ENCODE measurements around the gene GGT1.

GGT1 gene

DNA sequence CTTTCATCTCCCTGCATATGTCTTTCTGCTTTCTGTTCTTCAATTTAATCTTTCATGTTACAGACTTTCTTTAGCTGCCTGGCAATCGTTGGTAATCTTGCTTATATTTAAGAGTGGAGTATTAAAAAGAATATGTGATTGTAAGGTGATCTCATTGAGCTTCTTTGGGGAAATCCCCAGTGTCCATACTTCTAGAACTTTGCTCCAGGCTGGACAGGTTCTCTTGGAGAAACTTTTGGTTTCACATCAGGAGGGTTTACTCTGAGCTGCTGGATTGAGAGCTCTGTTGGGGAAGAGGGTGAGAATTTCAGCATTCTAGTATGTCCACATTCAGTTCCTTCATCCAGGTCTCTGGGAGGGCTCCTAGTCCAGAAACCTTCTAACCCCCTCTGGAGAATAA is 26.2 kb upstream of the GGT1 start:
- no peak for DNase-seq (ENCODE audit: low spot score)
- Histone ChIP-seq H3K4me1 (ENCODE audit: control insufficient read depth in 2 of 2, insufficient read depth in 1 of 2, low read depth in 1 of 2, low read length in 2 of 2) (no peaks in the 10 kb centered on the region), H2AK5ac (ENCODE audit: low read depth, low read length) (no peak overlapping the region), H3K4me3 (ENCODE audit: low read length in 2 of 2) (no peak overlapping the region), H3K9me3 (replicated peaks in 1 of 2; ENCODE audit: control insufficient read depth in 2 of 2, insufficient read depth in 1 of 2, low read depth in 1 of 2, low read length in 2 of 2) (no peaks in the 10 kb centered on the region), H3K79me1 (ENCODE audit: low read depth, low read length) (no peaks in the 10 kb centered on the region), H4K8ac (ENCODE audit: low read depth, low read length) (no peak overlapping the region), H3K4me2 (ENCODE audit: insufficient read depth, low read length, poor library complexity, severe bottlenecking) (no peak overlapping the region), H2AFZ (ENCODE audit: low read length) (no peak overlapping the region), H3K9ac (ENCODE audit: low read depth, low read length, poor library complexity) (no peak overlapping the region), H3K14ac (ENCODE audit: low read length) (no peak overlapping the region), H2BK15ac (ENCODE audit: low read length) (no peak overlapping the region), H2BK12ac (ENCODE audit: low read length) (no peak overlapping the region), H2BK120ac (ENCODE audit: low read depth, low read length) (no peak overlapping the region), H3K4ac (ENCODE audit: low read length) (no peak overlapping the region), H3K27ac (replicated peaks; ENCODE audit: low read length) (no peak overlapping the region), H3K27me3 (ENCODE audit: control insufficient read depth in 3 of 3, insufficient read depth in 3 of 3, low read depth in 1 of 3, low read length in 3 of 3) (no peaks in the 10 kb centered on the region), H3K23ac (ENCODE audit: low read depth, low read length, poor library complexity) (no peak overlapping the region), H4K91ac (ENCODE audit: low read depth, low read length, poor library complexity) (no peak overlapping the region), H2BK5ac (ENCODE audit: low read length) (no peak overlapping the region), H3K36me3 (replicated peaks in 1 of 2; ENCODE audit: control insufficient read depth in 2 of 2, insufficient read depth in 2 of 2, low read length in 2 of 2) (peaks cover 14 to 58% of the 10 kb centered on the region in 2 donors), H3K18ac (ENCODE audit: low read length) (no peak overlapping the region)
- WGBS, 2 donors (ENCODE audit: extremely low coverage in 2 of 2, insufficient read length in 2 of 2, insufficient replicate concordance in 1 of 2): no CpG with 5 or more reads among the region's 1 CpG

DNA sequence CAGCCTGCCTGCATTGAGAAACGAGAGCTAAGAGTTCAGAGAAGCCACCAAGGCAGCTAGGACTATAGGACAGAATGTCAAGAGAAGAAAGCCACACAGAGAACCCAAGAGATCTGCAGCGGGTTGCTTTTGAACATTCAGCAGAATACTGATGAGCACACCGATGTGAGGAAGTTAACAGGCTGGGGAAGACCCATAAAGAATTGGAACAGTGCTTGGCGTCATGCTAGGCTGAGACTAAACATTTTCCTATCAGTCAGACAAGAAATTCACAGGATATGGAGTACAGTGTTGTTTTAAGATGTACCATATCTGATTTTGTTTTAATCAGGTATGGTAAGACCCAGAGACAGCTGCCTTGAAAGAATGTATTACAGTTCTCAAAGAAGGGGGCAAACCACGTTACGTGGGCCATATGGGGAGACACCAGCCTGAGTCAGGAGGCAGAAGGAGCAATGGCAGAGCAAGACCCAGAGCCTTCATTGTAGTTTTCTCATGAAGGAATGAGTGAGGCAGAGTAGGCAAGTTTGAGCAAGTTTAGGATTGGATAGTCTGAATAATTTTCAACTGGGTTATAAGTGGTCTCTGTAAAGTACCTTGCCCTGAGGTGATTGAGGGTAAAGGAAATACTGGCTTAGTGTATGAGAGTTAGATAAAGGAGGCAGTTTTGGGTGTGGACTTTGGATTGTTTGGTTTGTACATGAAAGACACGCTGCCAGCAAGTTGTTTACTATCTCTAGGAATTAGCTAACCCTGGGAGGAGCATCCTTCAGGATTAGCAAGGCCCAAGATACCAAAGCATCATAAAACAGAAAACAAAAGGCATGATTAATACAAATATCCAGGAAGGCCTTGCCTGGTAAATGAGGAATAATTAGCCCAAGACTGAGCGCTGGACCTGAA is 24.4 kb upstream of the GGT1 start:
- Histone ChIP-seq H2AK5ac (ENCODE audit: low read depth, low read length) (no peak overlapping the region), H3K4me3 (ENCODE audit: low read length in 2 of 2) (no peak overlapping the region), H3K4me2 (ENCODE audit: insufficient read depth, low read length, poor library complexity, severe bottlenecking) (no peak overlapping the region), H2AFZ (ENCODE audit: low read length) (no peak overlapping the region), H3K9me3 (replicated peaks in 1 of 2; ENCODE audit: control insufficient read depth in 2 of 2, insufficient read depth in 1 of 2, low read depth in 1 of 2, low read length in 2 of 2) (no peaks in the 10 kb centered on the region), H2BK120ac (ENCODE audit: low read depth, low read length) (no peak overlapping the region), H3K4me1 (ENCODE audit: control insufficient read depth in 2 of 2, insufficient read depth in 1 of 2, low read depth in 1 of 2, low read length in 2 of 2) (no peaks in the 10 kb centered on the region), H4K8ac (ENCODE audit: low read depth, low read length) (no peak overlapping the region), H3K18ac (ENCODE audit: low read length) (no peak overlapping the region), H3K4ac (ENCODE audit: low read length) (no peak overlapping the region), H2BK15ac (ENCODE audit: low read length) (no peak overlapping the region), H3K79me1 (ENCODE audit: low read depth, low read length) (no peaks in the 10 kb centered on the region), H3K14ac (ENCODE audit: low read length) (no peak overlapping the region), H3K9ac (ENCODE audit: low read depth, low read length, poor library complexity) (no peak overlapping the region), H3K36me3 (replicated peaks in 1 of 2; ENCODE audit: control insufficient read depth in 2 of 2, insufficient read depth in 2 of 2, low read length in 2 of 2) (peaks cover 3 to 40% of the 10 kb centered on the region in 2 donors), H2BK12ac (ENCODE audit: low read length) (no peak overlapping the region), H3K27ac (replicated peaks; ENCODE audit: low read length) (no peak overlapping the region), H3K27me3 (ENCODE audit: control insufficient read depth in 3 of 3, insufficient read depth in 3 of 3, low read depth in 1 of 3, low read length in 3 of 3) (no peaks in the 10 kb centered on the region), H2BK5ac (ENCODE audit: low read length) (no peak overlapping the region), H4K91ac (ENCODE audit: low read depth, low read length, poor library complexity) (no peak overlapping the region), H3K23ac (ENCODE audit: low read depth, low read length, poor library complexity) (no peak overlapping the region)
- WGBS, 2 donors (ENCODE audit: extremely low coverage in 2 of 2, insufficient read length in 2 of 2, insufficient replicate concordance in 1 of 2): no CpG with 5 or more reads among the region's 8 CpGs
- DNase-seq (ENCODE audit: low spot score): no peak

DNA sequence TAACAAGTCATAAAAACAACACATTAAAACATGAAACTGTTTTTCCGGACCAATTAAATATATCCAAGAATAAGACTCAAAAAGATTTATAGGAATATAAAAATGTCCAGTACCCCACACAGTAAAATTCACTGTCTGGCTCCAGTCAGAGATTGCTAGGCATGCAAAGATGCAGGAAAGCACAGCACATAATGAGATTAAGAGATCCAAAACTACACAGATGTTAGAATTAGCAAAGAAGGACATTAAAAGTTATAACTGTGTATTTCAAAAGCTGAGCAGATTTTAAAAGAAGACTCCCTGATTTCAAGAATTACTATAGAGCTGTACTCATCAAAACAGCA is 23.8 kb upstream of the GGT1 start:
- Histone ChIP-seq H3K4me2 (ENCODE audit: insufficient read depth, low read length, poor library complexity, severe bottlenecking) (no peak overlapping the region), H3K4ac (ENCODE audit: low read length) (no peak overlapping the region), H3K14ac (ENCODE audit: low read length) (no peak overlapping the region), H3K36me3 (replicated peaks in 1 of 2; ENCODE audit: control insufficient read depth in 2 of 2, insufficient read depth in 2 of 2, low read length in 2 of 2) (peaks cover 3 to 34% of the 10 kb centered on the region in 2 donors), H2AK5ac (ENCODE audit: low read depth, low read length) (no peak overlapping the region), H4K91ac (ENCODE audit: low read depth, low read length, poor library complexity) (no peak overlapping the region), H2AFZ (ENCODE audit: low read length) (no peak overlapping the region), H4K8ac (ENCODE audit: low read depth, low read length) (no peak overlapping the region), H2BK120ac (ENCODE audit: low read depth, low read length) (no peak overlapping the region), H3K9me3 (replicated peaks in 1 of 2; ENCODE audit: control insufficient read depth in 2 of 2, insufficient read depth in 1 of 2, low read depth in 1 of 2, low read length in 2 of 2) (no peaks in the 10 kb centered on the region), H3K23ac (ENCODE audit: low read depth, low read length, poor library complexity) (no peak overlapping the region), H3K18ac (ENCODE audit: low read length) (no peak overlapping the region), H3K79me1 (ENCODE audit: low read depth, low read length) (no peaks in the 10 kb centered on the region), H2BK12ac (ENCODE audit: low read length) (no peak overlapping the region), H3K9ac (ENCODE audit: low read depth, low read length, poor library complexity) (no peak overlapping the region), H3K27ac (replicated peaks; ENCODE audit: low read length) (no peak overlapping the region), H2BK5ac (ENCODE audit: low read length) (no peak overlapping the region), H3K4me1 (ENCODE audit: control insufficient read depth in 2 of 2, insufficient read depth in 1 of 2, low read depth in 1 of 2, low read length in 2 of 2) (no peaks in the 10 kb centered on the region), H2BK15ac (ENCODE audit: low read length) (no peak overlapping the region), H3K4me3 (ENCODE audit: low read length in 2 of 2) (no peak overlapping the region), H3K27me3 (ENCODE audit: control insufficient read depth in 3 of 3, insufficient read depth in 3 of 3, low read depth in 1 of 3, low read length in 3 of 3) (no peaks in the 10 kb centered on the region)
- no peak for DNase-seq (ENCODE audit: low spot score)
- WGBS, 2 donors (ENCODE audit: extremely low coverage in 2 of 2, insufficient read length in 2 of 2, insufficient replicate concordance in 1 of 2): no CpG with 5 or more reads among the region's 1 CpG

DNA sequence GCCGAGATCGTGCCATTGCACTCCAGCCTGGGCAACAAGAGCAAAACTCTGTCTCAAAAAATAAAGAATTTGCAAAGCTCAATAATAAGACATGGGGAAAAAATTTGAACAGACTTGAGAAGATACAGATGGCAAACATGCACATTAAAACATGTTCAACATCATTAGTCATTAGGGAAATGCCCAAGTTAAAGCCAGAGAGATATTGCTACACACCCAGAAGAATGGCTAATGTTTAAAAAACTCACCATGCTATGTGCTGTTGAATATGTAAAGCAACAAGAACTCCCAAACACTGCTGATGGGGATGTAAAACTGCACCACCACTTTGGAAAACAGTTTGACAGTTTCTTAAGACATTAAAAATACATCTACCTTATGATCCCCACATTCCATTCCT is 22.7 kb upstream of the GGT1 start:
- Histone ChIP-seq H2BK12ac (ENCODE audit: low read length) (no peak overlapping the region), H2BK15ac (ENCODE audit: low read length) (no peak overlapping the region), H3K14ac (ENCODE audit: low read length) (no peak overlapping the region), H2BK5ac (ENCODE audit: low read length) (no peak overlapping the region), H3K9me3 (replicated peaks in 1 of 2; ENCODE audit: control insufficient read depth in 2 of 2, insufficient read depth in 1 of 2, low read depth in 1 of 2, low read length in 2 of 2) (no peaks in the 10 kb centered on the region), H3K4ac (ENCODE audit: low read length) (no peak overlapping the region), H3K4me3 (ENCODE audit: low read length in 2 of 2) (no peak overlapping the region), H3K9ac (ENCODE audit: low read depth, low read length, poor library complexity) (no peak overlapping the region), H3K79me1 (ENCODE audit: low read depth, low read length) (no peaks in the 10 kb centered on the region), H2BK120ac (ENCODE audit: low read depth, low read length) (no peak overlapping the region), H4K91ac (ENCODE audit: low read depth, low read length, poor library complexity) (no peak overlapping the region), H3K23ac (ENCODE audit: low read depth, low read length, poor library complexity) (no peak overlapping the region), H3K27ac (replicated peaks; ENCODE audit: low read length) (no peak overlapping the region), H3K18ac (ENCODE audit: low read length) (no peak overlapping the region), H2AK5ac (ENCODE audit: low read depth, low read length) (no peak overlapping the region), H3K36me3 (replicated peaks in 1 of 2; ENCODE audit: control insufficient read depth in 2 of 2, insufficient read depth in 2 of 2, low read length in 2 of 2) (peaks cover 4 to 25% of the 10 kb centered on the region in 2 donors), H3K4me1 (ENCODE audit: control insufficient read depth in 2 of 2, insufficient read depth in 1 of 2, low read depth in 1 of 2, low read length in 2 of 2) (no peaks in the 10 kb centered on the region), H3K4me2 (ENCODE audit: insufficient read depth, low read length, poor library complexity, severe bottlenecking) (no peak overlapping the region), H3K27me3 (ENCODE audit: control insufficient read depth in 3 of 3, insufficient read depth in 3 of 3, low read depth in 1 of 3, low read length in 3 of 3) (no peaks in the 10 kb centered on the region), H4K8ac (ENCODE audit: low read depth, low read length) (no peak overlapping the region), H2AFZ (ENCODE audit: low read length) (no peak overlapping the region)
- WGBS, 2 donors (ENCODE audit: extremely low coverage in 2 of 2, insufficient read length in 2 of 2, insufficient replicate concordance in 1 of 2): no CpG with 5 or more reads among the region's 2 CpGs
- DNase-seq (ENCODE audit: low spot score): no peak

Measured in neuronal stem cell (in vitro differentiated cells).